Astrocyte of the hippocampus (primary cell): ENCODE data around the gene STMND1.

ENCODE experiments used
- DNase-seq: peaks from one replicate; pipeline ENCODE4 v3.0.0; 2011; ENCODE audit warnings: low read depth, low spot score

STMND1 gene

GRCh38 chr6:17098538-17098937 lies 3.3 kb upstream of the STMND1 start:
- DNase-seq: peak; percentile 59

- no peak for DNase-seq
Measured at GRCh38 chr6:17099401-17100059, 2.3 kb upstream of the STMND1 start.

DNA sequence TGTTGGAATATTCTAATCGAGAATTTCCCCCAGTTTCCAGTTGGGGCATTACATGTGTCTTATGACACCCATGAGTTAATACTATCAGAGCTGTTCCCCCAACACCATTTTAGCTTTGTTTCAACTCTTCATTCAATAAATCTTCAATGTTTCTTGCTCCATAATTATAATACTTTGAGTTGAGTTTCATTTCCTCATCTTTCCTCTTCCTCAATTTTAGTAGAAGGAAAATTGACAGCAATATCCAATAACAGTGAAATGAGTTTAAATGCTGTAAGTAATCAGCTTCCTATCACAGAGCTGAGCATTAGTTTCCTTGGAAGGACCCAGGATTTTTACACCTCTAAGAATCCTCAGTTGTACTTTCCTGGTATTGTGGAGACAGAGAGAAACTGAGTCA lies 1.0 kb upstream of the STMND1 start:
- no peak for DNase-seq

DNA sequence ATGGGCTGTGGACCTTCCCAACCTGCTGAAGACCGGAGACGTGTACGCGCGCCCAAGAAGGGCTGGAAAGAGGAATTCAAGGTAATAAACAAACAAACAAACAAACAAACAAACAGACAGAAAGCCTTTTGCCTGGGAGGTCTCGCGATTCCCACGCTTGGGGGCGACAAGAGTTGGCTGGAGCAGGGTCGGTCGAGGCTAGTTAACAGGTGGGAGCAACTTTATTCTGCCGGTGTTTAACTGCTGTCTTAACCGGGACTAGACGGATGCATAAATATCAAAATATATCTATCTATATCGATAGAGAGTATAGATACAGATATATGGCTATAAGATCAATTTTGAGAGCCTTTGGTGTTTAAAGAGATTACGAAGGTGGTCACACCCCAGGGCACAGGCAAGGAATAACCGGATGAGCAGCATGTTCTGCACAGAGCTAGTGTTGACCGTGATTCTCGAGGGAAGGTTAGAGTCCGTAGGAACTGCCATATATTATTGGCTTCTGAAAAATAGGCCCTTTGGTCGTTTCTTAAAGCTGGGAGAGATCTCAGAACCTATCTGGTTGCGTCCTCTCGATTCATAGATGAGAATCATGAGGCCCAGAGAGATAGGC lies 514 bp downstream of the STMND1 start:
- no peak for DNase-seq

DNA sequence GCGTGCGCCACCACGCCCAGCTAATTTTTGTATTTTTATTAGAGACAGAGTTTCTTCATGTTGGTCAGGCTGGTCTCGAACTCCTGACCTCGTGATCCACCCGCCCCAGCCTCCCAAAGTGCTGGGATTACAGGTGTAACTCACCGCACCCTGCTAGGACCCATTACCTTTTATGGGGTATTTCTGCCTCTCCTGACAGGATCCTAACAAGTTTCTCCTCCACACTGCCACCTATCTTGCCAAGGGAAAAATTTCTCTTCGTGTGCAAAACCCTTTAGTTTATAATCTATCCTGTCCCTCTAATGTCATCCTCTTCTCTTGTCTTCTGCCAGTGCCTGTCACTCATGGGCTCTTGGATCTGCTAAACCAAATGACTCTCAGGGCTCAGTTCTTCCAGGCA lies 1.9 kb downstream of the STMND1 start:
- DNase-seq: no peak

DNA sequence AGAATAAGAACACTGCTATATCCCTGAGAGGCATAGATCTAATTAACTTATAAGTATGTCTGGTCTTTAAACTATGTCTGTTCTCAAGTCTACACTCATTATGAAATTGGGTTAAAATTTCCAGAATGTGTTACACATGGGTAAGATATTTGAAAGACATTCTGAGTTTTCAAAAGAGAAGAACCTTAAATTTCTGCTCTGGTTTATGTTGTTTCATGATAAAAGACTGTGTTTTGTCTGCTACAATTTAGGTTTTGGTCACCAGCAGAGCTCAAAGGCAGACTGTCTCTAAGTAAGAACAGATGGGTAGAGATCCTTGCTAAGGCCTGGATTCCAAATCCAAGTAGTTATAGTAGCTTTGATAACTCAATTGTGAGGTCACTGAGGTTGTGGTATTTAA lies 6.0 kb downstream of the STMND1 start:
- no peak for DNase-seq

- DNase-seq: peak; percentile 90
Measured at GRCh38 chr6:17115251-17116116, 13.6 kb downstream of the STMND1 start.

DNA sequence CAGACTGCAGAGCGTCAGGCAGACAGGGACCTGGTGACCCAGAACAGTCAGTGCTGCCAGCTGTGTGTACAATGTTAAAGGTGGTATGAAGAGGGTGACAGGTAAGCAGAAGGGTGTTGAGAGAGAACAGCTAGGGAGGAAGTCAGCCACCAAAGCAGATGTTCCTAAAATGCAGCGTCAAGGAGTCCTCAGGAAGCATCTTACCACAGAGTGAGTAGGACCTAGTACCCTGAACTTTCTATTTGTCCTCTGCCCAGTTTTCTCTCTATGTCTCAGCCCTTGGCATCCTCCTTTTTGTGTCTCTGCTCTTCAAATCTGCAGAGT lies 14.2 kb downstream of the STMND1 start:
- no peak for DNase-seq

DNA sequence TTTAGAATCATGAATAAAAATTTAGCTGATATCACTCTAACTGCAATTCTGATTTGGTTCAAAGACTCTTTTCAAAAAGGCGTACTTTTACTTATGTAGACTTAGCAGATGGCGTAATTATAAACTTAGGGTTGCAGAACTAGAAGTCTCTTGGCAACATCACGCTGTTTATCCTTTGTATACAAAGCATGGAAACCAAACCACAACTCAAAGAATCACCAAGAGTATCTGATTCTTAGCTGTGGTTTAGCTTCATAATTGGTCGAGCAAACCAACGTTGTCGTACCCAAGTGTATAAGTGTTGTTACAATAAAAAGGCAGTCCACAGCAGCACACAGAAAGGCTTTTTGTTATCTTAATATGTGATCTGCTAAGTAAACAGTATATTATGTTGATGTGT lies 18.2 kb downstream of the STMND1 start:
- peak; percentile 46 for DNase-seq

DNA sequence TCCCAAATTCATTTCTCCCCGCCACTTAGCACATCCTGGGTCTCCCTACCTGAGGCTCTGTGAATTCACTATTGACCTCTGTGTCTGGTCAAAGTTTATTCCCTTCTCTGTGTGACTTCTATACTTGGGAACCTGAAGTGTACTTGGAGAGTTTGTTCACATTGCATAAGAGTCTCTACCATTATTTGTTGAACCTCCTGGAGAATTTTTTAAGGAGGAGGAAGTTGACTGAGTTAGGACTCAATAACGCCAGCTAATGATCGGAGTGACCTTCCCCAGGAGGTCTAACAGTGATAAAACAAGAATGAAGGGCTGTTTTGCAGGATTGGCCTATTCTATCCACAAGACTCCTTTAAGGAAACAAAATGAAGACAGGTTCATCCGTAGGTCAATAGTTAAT lies 23.6 kb downstream of the STMND1 start:
- DNase-seq: no peak

- no peak for DNase-seq
Measured at GRCh38 chr6:17130786-17131185, 28.9 kb downstream of the STMND1 start.

- DNase-seq: no peak
Measured at GRCh38 chr6:17132967-17133366, 31.1 kb downstream of the STMND1 start.

DNA sequence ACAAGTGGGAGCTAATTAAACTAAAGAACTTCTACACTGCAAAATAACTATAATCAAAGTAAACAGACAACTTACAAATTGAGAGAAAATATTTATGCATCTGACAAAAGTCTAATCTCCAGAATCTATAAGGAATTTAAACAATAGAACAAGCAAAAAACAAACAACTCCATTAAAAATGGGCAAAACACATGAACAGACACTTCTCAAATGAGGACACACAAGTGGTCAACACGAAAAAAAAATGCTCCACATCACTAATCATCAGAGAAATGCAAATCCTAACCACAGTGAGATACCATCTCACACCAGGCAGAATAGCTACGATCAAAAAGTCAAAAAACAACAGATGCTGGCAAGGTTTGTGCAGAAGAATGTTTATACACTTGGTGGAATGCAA lies 36.2 kb downstream of the STMND1 start:
- no peak for DNase-seq

GRCh38 chr6:17144016-17144415 lies 42.2 kb downstream of the STMND1 start:
- no peak for DNase-seq

DNA sequence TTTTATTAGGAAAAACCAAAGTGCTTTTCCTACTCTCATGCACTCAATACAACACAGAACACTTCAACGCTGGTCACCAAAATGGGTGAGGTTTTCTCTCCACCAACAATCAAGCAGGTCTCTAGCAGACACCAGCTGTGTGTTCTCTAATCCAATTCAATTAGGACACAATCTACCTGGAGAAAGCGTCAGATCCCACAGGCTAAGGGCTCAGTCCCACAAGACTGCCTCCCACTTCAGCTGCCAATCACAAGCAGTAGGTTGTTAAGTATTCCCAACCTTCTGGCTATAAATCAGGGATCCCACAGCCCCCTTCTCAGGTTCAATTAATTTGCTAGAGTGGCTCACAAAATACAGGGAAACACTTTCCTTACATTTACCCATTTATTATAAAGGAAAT lies 47.7 kb downstream of the STMND1 start:
- DNase-seq: no peak

- DNase-seq: no peak
Measured at GRCh38 chr6:17150096-17150495, 48.2 kb downstream of the STMND1 start.

GRCh38 chr6:17151888-17152287 lies 50.0 kb downstream of the STMND1 start:
- no peak for DNase-seq

DNA sequence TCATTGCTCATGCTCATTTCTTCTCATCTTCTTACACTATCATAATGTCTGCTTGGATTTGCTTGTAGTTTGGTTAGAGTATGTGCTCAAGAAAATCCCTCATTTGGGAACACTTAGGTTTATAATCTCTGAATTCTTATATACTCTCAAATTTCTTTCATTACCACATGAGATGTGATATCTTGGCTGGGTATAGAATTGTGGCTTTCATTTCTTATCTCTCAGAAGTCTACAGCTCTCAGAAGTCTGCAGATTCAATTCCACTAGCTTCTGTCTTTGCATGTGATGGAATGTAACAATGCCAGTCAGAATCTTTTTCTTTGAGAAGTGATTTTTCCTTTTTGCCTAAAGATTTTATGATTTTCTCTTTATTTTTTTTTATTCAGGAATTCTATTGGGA lies 50.9 kb downstream of the STMND1 start:
- DNase-seq: no peak

GRCh38 chr6:17156112-17156921 lies 54.5 kb downstream of the STMND1 start:
- peak; percentile 89 for DNase-seq

GRCh38 chr6:17156966-17157365 lies 55.1 kb downstream of the STMND1 start:
- no peak for DNase-seq

- DNase-seq: no peak
Measured at GRCh38 chr6:17157617-17158016, 55.8 kb downstream of the STMND1 start.

DNA sequence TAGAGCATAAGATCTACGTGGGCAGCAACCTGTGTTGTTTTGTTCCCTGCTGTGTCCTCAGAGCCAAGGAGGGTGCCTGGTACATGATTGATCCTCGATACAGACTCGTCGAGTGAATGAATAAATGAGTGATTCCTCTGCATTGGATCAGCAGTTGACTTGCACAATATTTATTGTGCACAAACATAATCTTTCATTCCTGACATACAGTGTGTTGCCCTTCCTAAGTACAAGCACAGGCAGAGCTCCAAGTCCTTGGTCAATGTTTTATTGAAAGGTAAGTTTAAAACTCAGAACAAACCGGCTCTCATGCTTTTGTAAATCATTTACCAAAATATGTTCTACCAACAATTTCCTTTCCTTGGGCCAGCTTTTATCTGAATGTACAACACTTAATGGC lies 57.4 kb downstream of the STMND1 start:
- DNase-seq: no peak
